GM19238 (cell line): ENCODE data around the gene RCAN2.
"Not testable (repeated sequence)": the region's sequence is repeated elsewhere in the genome, so short reads cannot be mapped to it uniquely, and the experiment has no call there.

Experiments
- DNase-seq: peaks from one replicate; pipeline ENCODE4 v3.0.0; 2011; ENCODE audit warnings: low spot score; ENCODE audit not compliant: insufficient read length

RCAN2 gene

GRCh38 chr6:46390153-46390876, 100.9 kb downstream of the RCAN2 start:
- no peak for DNase-seq

GRCh38 chr6:46387728-46388127, 103.5 kb downstream of the RCAN2 start:
- DNase-seq = not testable (repeated sequence)

- DNase-seq = no peak
Observed at GRCh38 chr6:46381579-46381978, 109.7 kb downstream of the RCAN2 start.

- DNase-seq = no peak
Observed at GRCh38 chr6:46381057-46381456, 110.2 kb downstream of the RCAN2 start.

GRCh38 chr6:46380152-46380807, 111.0 kb downstream of the RCAN2 start:
- no peak for DNase-seq

GRCh38 chr6:46378882-46379416, 112.3 kb downstream of the RCAN2 start:
- no peak for DNase-seq

- no peak for DNase-seq
Observed at GRCh38 chr6:46378161-46378881, 112.9 kb downstream of the RCAN2 start.

- no peak for DNase-seq
Observed at GRCh38 chr6:46377209-46377608, 114.0 kb downstream of the RCAN2 start.

- DNase-seq = peak; percentile 46
Observed at GRCh38 chr6:46376562-46377061, 114.6 kb downstream of the RCAN2 start.

- no peak for DNase-seq
Observed at GRCh38 chr6:46370622-46371021, 120.6 kb downstream of the RCAN2 start.

- DNase-seq = no peak
Observed at GRCh38 chr6:46368169-46368536, 123.1 kb downstream of the RCAN2 start.

GRCh38 chr6:46367354-46368168, 123.7 kb downstream of the RCAN2 start:
- no peak for DNase-seq

GRCh38 chr6:46366190-46366900, 124.9 kb downstream of the RCAN2 start:
- no peak for DNase-seq

GRCh38 chr6:46357591-46357990, 133.7 kb downstream of the RCAN2 start:
- DNase-seq = no peak

GRCh38 chr6:46356543-46356942, 134.7 kb downstream of the RCAN2 start:
- no peak for DNase-seq

GRCh38 chr6:46353528-46353927, 137.7 kb downstream of the RCAN2 start:
- DNase-seq = no peak

GRCh38 chr6:46352541-46353268, 138.5 kb downstream of the RCAN2 start:
- no peak for DNase-seq

- DNase-seq = no peak
Observed at GRCh38 chr6:46350714-46351113, 140.5 kb downstream of the RCAN2 start.

- DNase-seq = no peak
Observed at GRCh38 chr6:46347669-46348068, 143.6 kb downstream of the RCAN2 start.

- no peak for DNase-seq
Observed at GRCh38 chr6:46340246-46340645, 151.0 kb downstream of the RCAN2 start.
